ENCODE results near the gene PTPRN2. TPM values are rescaled to one million over a fixed set of nuclear protein-coding genes. Genes with fewer than 3 reads are reported as not detected.

Gene PTPRN2
- polyA plus RNA-seq, 1 of the 3 experiments (the other 2 are of a cell fraction), result 4.0 TPM

DNA sequence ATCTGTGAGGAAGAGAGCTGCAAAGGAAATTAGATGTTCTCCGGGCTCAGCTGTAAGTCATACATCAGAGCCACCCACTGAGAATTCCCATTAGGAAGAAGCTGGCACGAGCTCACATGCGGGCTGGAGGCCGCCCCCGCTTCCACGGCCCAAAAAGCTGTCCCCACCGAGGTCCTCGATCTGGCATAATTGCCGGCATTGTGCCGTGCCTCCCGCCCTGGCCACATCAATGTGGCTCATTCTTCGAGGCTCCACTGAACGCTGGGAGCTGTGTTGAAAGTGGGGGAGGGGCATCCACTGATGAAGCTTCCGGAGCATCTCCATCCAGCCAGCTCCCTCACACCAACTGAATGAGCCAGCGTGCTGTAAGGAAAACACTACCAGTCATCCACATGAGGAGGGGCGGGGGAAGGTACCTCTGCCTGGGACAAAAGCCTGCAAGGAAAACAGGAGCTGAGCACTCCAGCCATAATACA lies 173.1 kb downstream of the PTPRN2 start:
- H2AFZ ChIP-seq (ENCODE audit: low read depth), result no peak overlapping the region
- no peak overlapping the region for H3K27ac ChIP-seq (ENCODE audit: low read depth in 2 of 2, low read length in 1 of 2)
- H3K79me2 ChIP-seq (ENCODE audit: insufficient read depth), result no peaks in the 10 kb centered on the region
- no peaks in the 10 kb centered on the region for H3F3A ChIP-seq (replicated peaks; ENCODE audit: insufficient read depth)
- ChIA-PET CTCF (interaction anchor here (0.8 to 1.8 kb wide), 5 partner anchors 15 to 81 kb away, joined by 3 to 8 read pairs (median 3); no protein-coding TSS in a partner anchor), POLR2A (interaction anchor here (0.6 kb wide), 1 partner anchor 753 kb away, joined by 3 read pairs; no protein-coding TSS in a partner anchor)
- no peak overlapping the region for H3K4me2 ChIP-seq
- no peak overlapping the region for H3K4me3 ChIP-seq (ENCODE audit: low read depth in 2 of 2, low read length in 1 of 2)
- H3K9me2 ChIP-seq, result no peaks in the 10 kb centered on the region
- H3K4me1 ChIP-seq (ENCODE audit: control insufficient read depth in 1 of 2, insufficient read depth in 2 of 2, low read depth in 1 of 2, low read length in 1 of 2), result no peaks in the 10 kb centered on the region; a peak in 1 of 4 replicates
- TF ChIP-seq FOXJ3 (CRISPR knock-in tag; IDR thresholded peaks at IDR 0.05) (no peak), FOSL2 (IDR thresholded peaks at IDR 0.05; ENCODE audit: borderline replicate concordance, low read depth) (no peak), SIN3A (IDR thresholded peaks at IDR 0.05; ENCODE audit: borderline replicate concordance, low read depth, low read length) (no peak), YY1 (IDR thresholded peaks at IDR 0.05; ENCODE audit: low read depth) (no peak), RAD21 (IDR thresholded peaks at IDR 0.05; ENCODE audit: low read length) (no peak), TEAD4 (IDR thresholded peaks at IDR 0.05; ENCODE audit: borderline replicate concordance, insufficient read depth) (no peak), NRF1 (IDR thresholded peaks at IDR 0.05; ENCODE audit: low read depth, low read length) (no peak), EP300 (IDR thresholded peaks at IDR 0.05; ENCODE audit: borderline replicate concordance in 1 of 2, low read depth in 1 of 2, low read length in 1 of 2) (no peak), RXRA (IDR thresholded peaks at IDR 0.05; ENCODE audit: borderline replicate concordance, low read depth) (no peak), ELF1 (IDR thresholded peaks at IDR 0.05) (no peak), MEF2A (IDR thresholded peaks at IDR 0.05; ENCODE audit: borderline replicate concordance, low read depth) (no peak), NFIC (IDR thresholded peaks at IDR 0.05; ENCODE audit: borderline replicate concordance) (no peak), FOXM1 (IDR thresholded peaks at IDR 0.05; ENCODE audit: low read depth) (no peak), RFX5 (IDR thresholded peaks at IDR 0.05; ENCODE audit: low read length) (no peak), CHD2 (IDR thresholded peaks at IDR 0.05; ENCODE audit: low read length, partially characterized antibody) (no peak)
- TF ChIP-seq, protein P1, sequence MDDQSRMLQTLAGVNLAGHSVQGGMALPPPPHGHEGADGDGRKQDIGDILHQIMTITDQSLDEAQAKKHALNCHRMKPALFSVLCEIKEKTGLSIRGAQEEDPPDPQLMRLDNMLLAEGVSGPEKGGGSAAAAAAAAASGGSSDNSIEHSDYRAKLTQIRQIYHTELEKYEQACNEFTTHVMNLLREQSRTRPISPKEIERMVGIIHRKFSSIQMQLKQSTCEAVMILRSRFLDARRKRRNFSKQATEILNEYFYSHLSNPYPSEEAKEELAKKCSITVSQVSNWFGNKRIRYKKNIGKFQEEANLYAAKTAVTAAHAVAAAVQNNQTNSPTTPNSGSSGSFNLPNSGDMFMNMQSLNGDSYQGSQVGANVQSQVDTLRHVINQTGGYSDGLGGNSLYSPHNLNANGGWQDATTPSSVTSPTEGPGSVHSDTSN (IDR thresholded peaks at IDR 0.05), result no peak
- TF ChIP-seq, protein P2, sequence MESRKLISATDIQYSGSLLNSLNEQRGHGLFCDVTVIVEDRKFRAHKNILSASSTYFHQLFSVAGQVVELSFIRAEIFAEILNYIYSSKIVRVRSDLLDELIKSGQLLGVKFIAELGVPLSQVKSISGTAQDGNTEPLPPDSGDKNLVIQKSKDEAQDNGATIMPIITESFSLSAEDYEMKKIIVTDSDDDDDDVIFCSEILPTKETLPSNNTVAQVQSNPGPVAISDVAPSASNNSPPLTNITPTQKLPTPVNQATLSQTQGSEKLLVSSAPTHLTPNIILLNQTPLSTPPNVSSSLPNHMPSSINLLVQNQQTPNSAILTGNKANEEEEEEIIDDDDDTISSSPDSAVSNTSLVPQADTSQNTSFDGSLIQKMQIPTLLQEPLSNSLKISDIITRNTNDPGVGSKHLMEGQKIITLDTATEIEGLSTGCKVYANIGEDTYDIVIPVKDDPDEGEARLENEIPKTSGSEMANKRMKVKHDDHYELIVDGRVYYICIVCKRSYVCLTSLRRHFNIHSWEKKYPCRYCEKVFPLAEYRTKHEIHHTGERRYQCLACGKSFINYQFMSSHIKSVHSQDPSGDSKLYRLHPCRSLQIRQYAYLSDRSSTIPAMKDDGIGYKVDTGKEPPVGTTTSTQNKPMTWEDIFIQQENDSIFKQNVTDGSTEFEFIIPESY (IDR thresholded peaks at IDR 0.05; ENCODE audit: borderline replicate concordance, low read depth), result no peak
- TF ChIP-seq, protein P3, sequence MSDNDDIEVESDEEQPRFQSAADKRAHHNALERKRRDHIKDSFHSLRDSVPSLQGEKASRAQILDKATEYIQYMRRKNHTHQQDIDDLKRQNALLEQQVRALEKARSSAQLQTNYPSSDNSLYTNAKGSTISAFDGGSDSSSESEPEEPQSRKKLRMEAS (IDR thresholded peaks at IDR 0.05; ENCODE audit: low read depth), result no peak
- H3K36me3 ChIP-seq (replicated peaks in 1 of 2; ENCODE audit: control insufficient read depth in 1 of 2, insufficient read depth in 2 of 2, low read length in 1 of 2), result no peaks in the 10 kb centered on the region
- DNase-seq, result no peak
- peaks cover 5% of the 10 kb centered on the region; the same call in 1 of the 2 replicates for H3K9me3 ChIP-seq
- no peaks in the 10 kb centered on the region for H3K27me3 ChIP-seq (ENCODE audit: insufficient read depth)
- H3K9ac ChIP-seq, result no peak overlapping the region
- WGBS (ENCODE audit: low lambda C conversion rate), result 68% methylated on average over 16 of the region's 16 CpGs
- no peaks in the 10 kb centered on the region for H4K20me1 ChIP-seq (ENCODE audit: insufficient read depth)
